ENCODE data around the gene CD46.

- TF ChIP-seq L3MBTL2 (conservative IDR thresholded peaks at IDR 0.05) (peak; percentile 80), BHLHE40 (IDR thresholded peaks at IDR 0.05; ENCODE audit: borderline replicate concordance) (no peak)
Measured at GRCh38 chr1:207751790-207752455, at the start of gene CD46.

All from HEK293T (cell line).